VCaP (cell line): ENCODE results near the gene PFDN6.

Experiments used
- H3K27ac ChIP-seq: fragments of 450-650 bp; 2 replicates; pipeline ENCODE4 v1.5.1; 2017
- CTCF ChIP-seq: fragments of 450-650 bp; conservative IDR thresholded peaks from 2 replicates; pipeline ENCODE4 v1.5.1; 2017; ENCODE audit warnings: mild to moderate bottlenecking, moderate library complexity

Gene PFDN6

GRCh38 chr6:33276581-33276863, 12.9 kb upstream of the PFDN6 start:
- TF ChIP-seq CTCF = no peak
- H3K27ac ChIP-seq = peak overlapping the region; percentile 100

- peak within 1 kb of the TSS; percentile 100 for H3K27ac ChIP-seq
- peak; percentile 77 for TF ChIP-seq CTCF
Measured at GRCh38 chr6:33276864-33277662, 12.3 kb upstream of the PFDN6 start, which contains the start of gene B3GALT4. B3GALT4 (plus strand) TSS chr6:33277123; CDS start chr6:33277420, 297 bp downstream.

GRCh38 chr6:33277663-33278391, 11.6 kb upstream of the PFDN6 start:
- no peak for TF ChIP-seq CTCF
- H3K27ac ChIP-seq = peak overlapping the region; percentile 100

GRCh38 chr6:33278392-33278741, 11.0 kb upstream of the PFDN6 start:
- TF ChIP-seq CTCF = no peak
- H3K27ac ChIP-seq = peak overlapping the region; percentile 100; the same call in 1 of the 2 replicates

GRCh38 chr6:33278810-33279209, 10.6 kb upstream of the PFDN6 start:
- no peak for TF ChIP-seq CTCF
- H3K27ac ChIP-seq = peak overlapping the region; percentile 100; the same call in 1 of the 2 replicates

GRCh38 chr6:33279257-33279695, 10.1 kb upstream of the PFDN6 start:
- TF ChIP-seq CTCF = no peak
- peak overlapping the region; percentile 100 for H3K27ac ChIP-seq

GRCh38 chr6:33279971-33280511, 9.4 kb upstream of the PFDN6 start:
- peak overlapping the region; percentile 100 for H3K27ac ChIP-seq

More at GRCh38 chr6:33279971-33280511, 9.4 kb upstream of the PFDN6 start:
- TF ChIP-seq CTCF = peak; percentile 90
